HS-5 (cell line): ENCODE measurements around the gene PCDH12.

ENCODE experiments used
- DNase-seq: peaks from one replicate; pipeline ENCODE4 v3.0.0-alpha.2; 2012; ENCODE audit warnings: low read depth

PCDH12 gene

GRCh38 chr5:141908796-141909195 lies 49.2 kb downstream of the PCDH12 start:
- DNase-seq = peak; percentile 49

GRCh38 chr5:141906972-141907371 lies 51.0 kb downstream of the PCDH12 start:
- DNase-seq = no peak

DNA sequence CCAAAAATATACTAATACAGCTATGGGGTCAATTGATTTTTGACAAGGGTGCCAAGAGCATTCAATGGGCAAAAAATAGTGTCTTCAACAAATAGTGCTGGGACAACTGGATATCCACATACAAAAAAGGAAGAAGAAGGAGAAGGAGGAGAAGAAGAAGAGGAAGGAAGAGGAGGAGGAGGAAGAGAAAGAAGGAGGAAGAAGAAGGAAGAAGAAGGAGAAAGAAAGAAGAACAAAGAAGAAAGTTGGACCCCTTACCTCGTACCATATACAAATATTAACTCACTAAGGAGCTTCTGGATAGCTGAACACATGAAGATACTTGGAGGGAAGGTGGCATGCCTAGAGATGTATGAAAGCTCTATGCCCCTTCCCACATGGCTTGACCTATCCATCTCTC lies 51.5 kb downstream of the PCDH12 start:
- DNase-seq = no peak

GRCh38 chr5:141904551-141904950 lies 53.5 kb downstream of the PCDH12 start:
- no peak for DNase-seq

DNA sequence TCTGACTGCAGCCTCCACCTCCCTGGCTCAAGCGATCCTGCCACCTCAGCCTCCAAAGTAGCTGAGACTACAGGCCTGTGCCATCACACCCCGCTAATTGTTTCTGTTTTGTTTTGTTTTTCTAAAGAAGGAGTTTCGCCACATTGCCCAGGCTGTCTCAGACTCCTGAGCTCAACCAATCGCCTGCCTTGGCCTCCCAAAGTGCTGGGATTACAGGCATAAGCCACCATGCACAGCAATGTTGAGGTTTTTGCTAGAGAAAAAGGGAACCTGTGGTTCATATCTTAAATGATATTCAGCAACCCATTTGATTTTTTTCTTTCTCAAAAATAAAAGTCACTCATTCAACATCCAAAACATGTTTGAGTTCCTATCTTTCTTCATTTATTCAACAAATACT lies 54.7 kb downstream of the PCDH12 start:
- no peak for DNase-seq

- no peak for DNase-seq
These were observed 55.8 kb downstream of the PCDH12 start for GRCh38 chr5:141902015-141902814.

- no peak for DNase-seq
These were observed 59.5 kb downstream of the PCDH12 start for GRCh38 chr5:141898448-141899049.

GRCh38 chr5:141897425-141897824 lies 60.6 kb downstream of the PCDH12 start:
- DNase-seq = no peak
